H1 (cell line): Measurements from ENCODE around the gene KLHL8. TPM values are rescaled to one million over a fixed set of nuclear protein-coding genes. Genes with fewer than 3 reads are reported as not detected.

Experiments
- CTCF ChIA-PET: fragments of 300-600 bp; sonication (Branson Sonifier 250); formaldehyde crosslinking; loops from one replicate; lab custom pipeline; 2021; ENCODE audit not compliant: partially characterized antibody; lab: Charles Lee
- POLR2A ChIA-PET: fragments of 300-600 bp; sonication (Branson Sonifier 250); formaldehyde crosslinking; loops from one replicate; lab custom pipeline; 2021; ENCODE audit warnings: inconsistent platforms; ENCODE audit not compliant: partially characterized antibody; lab: Charles Lee
- DNase-seq, 2 experiments: peaks; one replicate each; pipeline versions ENCODE4 v3.0.0 to v3.0.0-alpha.2; 2010 to 2022; ENCODE audit warnings: low spot score in 2 of 2, low read depth in 1 of 2, mixed read lengths in 1 of 2
- FAIRE-seq: peaks from 2 replicates; lab custom pipeline; 2011; peaks lifted over from hg19 to GRCh38; lab: Jason Lieb, UNC
- H2AFZ ChIP-seq: 2 replicates; pipeline ENCODE4 v1.8.1; 2012; ENCODE audit warnings: low read length, inconsistent platforms
- H2AK5ac ChIP-seq: 2 replicates; pipeline ENCODE4 v1.6.1; 2013; ENCODE audit warnings: low read depth, low read length
- H2BK120ac ChIP-seq: replicated peaks from 2 replicates; pipeline ENCODE3; 2013; ENCODE audit warnings: low read depth, low read length, inconsistent platforms
- H2BK12ac ChIP-seq: 2 replicates; pipeline ENCODE4 v1.6.1; 2013; ENCODE audit warnings: low read depth, low read length
- H2BK15ac ChIP-seq: 2 replicates; pipeline ENCODE4 v1.6.1; 2013; ENCODE audit warnings: low read length
- H2BK20ac ChIP-seq: 2 replicates; pipeline ENCODE4 v1.6.1; 2013; ENCODE audit warnings: low read length
- H2BK5ac ChIP-seq: 2 replicates; pipeline ENCODE4 v1.6.1; 2013; ENCODE audit warnings: low read depth, low read length
- H3K14ac ChIP-seq: 2 replicates; pipeline ENCODE4 v1.6.1; 2013; ENCODE audit warnings: inconsistent platforms; ENCODE audit not compliant: insufficient read length
- H3K18ac ChIP-seq: 2 replicates; pipeline ENCODE4 v1.6.1; 2013; ENCODE audit warnings: low read length; ENCODE audit errors: extremely low read depth
- H3K23ac ChIP-seq: 2 replicates; pipeline ENCODE4 v1.6.1; 2013; ENCODE audit warnings: inconsistent platforms; ENCODE audit not compliant: insufficient read length
- H3K23me2 ChIP-seq: 2 replicates; pipeline ENCODE4 v1.6.1; 2013; ENCODE audit warnings: low read depth, low read length
- H3K27ac ChIP-seq: 2 replicates; pipeline ENCODE4 v1.6.1; 2011; ENCODE audit warnings: low read depth, low read length, inconsistent platforms
- H3K27me3 ChIP-seq, 4 experiments: replicated peaks in 1 of 4; 1 replicate in 1 of 4; 2 replicates in 3 of 4; pipeline versions ENCODE4 v1.6.1 to v1.8.1; 2011 to 2013; ENCODE audit warnings: low read length in 3 of 4, mild to moderate bottlenecking in 3 of 4, inconsistent platforms in 2 of 4, mixed read lengths in 2 of 4, moderate library complexity in 1 of 4; ENCODE audit not compliant: control insufficient read depth in 3 of 4, insufficient read depth in 3 of 4; ENCODE audit errors: extremely low read depth in 1 of 4
- H3K36me3 ChIP-seq, 4 experiments: 2 replicates each; pipeline versions ENCODE4 v1.6.1 to v1.8.1; 2011 to 2013; ENCODE audit warnings: mild to moderate bottlenecking in 4 of 4, low read length in 3 of 4, moderate library complexity in 2 of 4, control low read depth in 1 of 4, inconsistent platforms in 1 of 4; ENCODE audit not compliant: insufficient read depth in 4 of 4, control insufficient read depth in 2 of 4
- H3K4ac ChIP-seq: replicated peaks from 2 replicates; pipeline ENCODE3; 2013; ENCODE audit warnings: low read length, low read depth, mixed read lengths, inconsistent platforms; ENCODE audit not compliant: insufficient read length
- H3K4me1 ChIP-seq, 4 experiments: replicated peaks in 1 of 4; 1 replicate in 1 of 4; 2 replicates in 3 of 4; pipeline versions ENCODE4 v1.6.1 to v1.8.1; 2011 to 2013; ENCODE audit warnings: low read length in 3 of 4, inconsistent platforms in 2 of 4, mixed read lengths in 1 of 4; ENCODE audit not compliant: insufficient read depth in 4 of 4, control insufficient read depth in 3 of 4
- H3K4me2 ChIP-seq, 2 experiments: 2 replicates each; pipeline versions ENCODE4 v1.6.1 to v1.8.1; 2011 to 2013; ENCODE audit warnings: low read depth in 2 of 2, low read length in 2 of 2, control low read depth in 1 of 2, inconsistent platforms in 1 of 2, mild to moderate bottlenecking in 1 of 2; ENCODE audit not compliant: insufficient read depth in 1 of 2
- H3K4me3 ChIP-seq, 4 experiments: fragments of 200-600, 300-600 bp in 1 of 4; sonication (generic), shearing (Covaris generic), sonication (Bioruptor Twin) in 1 of 4; 2 replicates each; pipeline versions ENCODE4 v1.5.1 to v1.8.1; 2011 to 2016; ENCODE audit warnings: low read length in 4 of 4, low read depth in 3 of 4, control low read depth in 2 of 4, inconsistent platforms in 2 of 4, mild to moderate bottlenecking in 2 of 4, mixed read lengths in 1 of 4, moderate library complexity in 1 of 4; ENCODE audit not compliant: insufficient read depth in 2 of 4; ENCODE audit errors: extremely low read depth in 1 of 4
- H3K56ac ChIP-seq: replicated peaks from 2 replicates; pipeline ENCODE3; 2013; ENCODE audit warnings: low read depth, mild to moderate bottlenecking, mixed read lengths, low read length, inconsistent platforms; ENCODE audit not compliant: insufficient read length
- H3K79me1 ChIP-seq: 2 replicates; pipeline ENCODE4 v1.6.1; 2013; ENCODE audit warnings: low read depth, low read length, control low read depth
- H3K79me2 ChIP-seq, 2 experiments: 2 replicates each; pipeline versions ENCODE4 v1.6.1 to v1.8.1; 2012 to 2013; ENCODE audit warnings: low read length in 2 of 2, mild to moderate bottlenecking in 2 of 2, inconsistent platforms in 1 of 2; ENCODE audit not compliant: insufficient read depth in 2 of 2, control insufficient read depth in 1 of 2
- H3K9ac ChIP-seq, 4 experiments: replicated peaks in 1 of 4; 1 replicate in 1 of 4; 2 replicates in 3 of 4; pipeline versions ENCODE4 v1.6.1 to v1.8.1; 2011 to 2013; ENCODE audit warnings: low read depth in 3 of 4, low read length in 3 of 4, control low read depth in 2 of 4, mild to moderate bottlenecking in 2 of 4, moderate library complexity in 2 of 4, inconsistent platforms in 1 of 4; ENCODE audit errors: extremely low read depth in 1 of 4
- H3K9me3 ChIP-seq, 2 experiments: 2 replicates each; pipeline versions ENCODE4 v1.6.1 to v1.8.1; 2012 to 2013; ENCODE audit warnings: mild to moderate bottlenecking in 2 of 2, moderate library complexity in 2 of 2, control low read depth in 1 of 2, inconsistent platforms in 1 of 2, low read depth in 1 of 2, low read length in 1 of 2, mixed read lengths in 1 of 2; ENCODE audit not compliant: insufficient read depth in 2 of 2
- H4K20me1 ChIP-seq, 2 experiments: replicated peaks in 1 of 2; 2 replicates each; pipeline versions ENCODE3 to v1.8.1; 2011 to 2013; ENCODE audit warnings: inconsistent platforms in 2 of 2, low read length in 2 of 2, mild to moderate bottlenecking in 1 of 2; ENCODE audit not compliant: insufficient read depth in 2 of 2, control insufficient read depth in 1 of 2
- H4K5ac ChIP-seq: 2 replicates; pipeline ENCODE4 v1.6.1; 2013; ENCODE audit warnings: low read length, low read depth, mixed read lengths, inconsistent platforms; ENCODE audit not compliant: insufficient read length
- H4K8ac ChIP-seq: 2 replicates; pipeline ENCODE4 v1.8.0; 2013; ENCODE audit warnings: mild to moderate bottlenecking, moderate library complexity, low read length, inconsistent platforms; ENCODE audit not compliant: insufficient read depth; ENCODE audit errors: extremely low read depth
- H4K91ac ChIP-seq: replicated peaks from 2 replicates; pipeline ENCODE3; 2013; ENCODE audit warnings: low read length, mixed read lengths, inconsistent platforms; ENCODE audit not compliant: insufficient read length
- ATF2 ChIP-seq: IDR thresholded peaks from 2 replicates; pipeline ENCODE4 v1.6.1; 2012; ENCODE audit warnings: low read length, inconsistent platforms
- CBX8 ChIP-seq: fragments of 300-800, 300-1000 bp; sonication (generic); IDR thresholded peaks from 2 replicates; pipeline ENCODE4 v1.7.1; 2016; ENCODE audit warnings: low read depth, low read length, borderline replicate concordance
- CEBPB ChIP-seq: IDR thresholded peaks from 2 replicates; pipeline ENCODE4 v1.6.1; 2012; ENCODE audit warnings: low read depth, low read length
- CHD1 ChIP-seq: IDR thresholded peaks from 2 replicates; pipeline ENCODE4 v1.6.1; 2012; ENCODE audit warnings: low read depth, low read length, improper control_type of control experiment
- CHD2 ChIP-seq: IDR thresholded peaks from 2 replicates; pipeline ENCODE4 v1.6.1; 2012; ENCODE audit warnings: low read length, improper control_type of control experiment
- EZH2 ChIP-seq: fragments of 200-600 bp; sonication (generic); IDR thresholded peaks from 2 replicates; pipeline ENCODE4 v1.7.1; 2012; ENCODE audit warnings: low read depth, mild to moderate bottlenecking, moderate library complexity, low read length, inconsistent platforms; ENCODE audit not compliant: severe bottlenecking
- SRF ChIP-seq: IDR thresholded peaks from 2 replicates; pipeline ENCODE4 v1.6.1; 2011; ENCODE audit warnings: mild to moderate bottlenecking, low read depth, low read length, moderate library complexity
- TAF1 ChIP-seq: IDR thresholded peaks from 2 replicates; pipeline ENCODE4 v1.6.1; 2011; ENCODE audit warnings: mild to moderate bottlenecking, low read depth, low read length
- TAF7 ChIP-seq: optimal IDR thresholded peaks from 2 replicates; pipeline ENCODE3; 2011; ENCODE audit warnings: low read depth, mild to moderate bottlenecking, inconsistent platforms, low read length, moderate library complexity, borderline replicate concordance
- TBP ChIP-seq: IDR thresholded peaks from 2 replicates; pipeline ENCODE4 v1.6.1; 2011; ENCODE audit warnings: low read depth, low read length, improper control_type of control experiment
- WGBS, 2 experiments: shearing (Covaris generic) in 1 of 2; methylation state at CpG; one replicate each; pipeline versions ENCODE4 v1.1.6 to v1.1.7; 2013 to 2015; ENCODE audit warnings: low lambda C conversion rate in 2 of 2, mixed read lengths in 2 of 2, inconsistent platforms in 1 of 2, low coverage in 1 of 2, missing lambda C conversion rate in 1 of 2; ENCODE audit not compliant: insufficient replicate concordance in 2 of 2, insufficient coverage in 1 of 2, insufficient read length in 1 of 2; ENCODE audit errors: extremely low coverage in 1 of 2, missing lambda C conversion rate in 1 of 2; 5-methylcytosine and 5-hydroxymethylcytosine counted together
- polyA plus RNA-seq, 7 experiments: library from polyadenylated mRNA; depleted of rRNA in 3 of 7; stranded (reverse) in 5 of 7; unstranded in 2 of 7; fragments of >200 nt in 5 of 7; fragments of 200-250 nt in 2 of 7; gene quantifications; 1 replicate in 5 of 7; 2 replicates in 1 of 7; 4 replicates in 1 of 7; pipeline versions ENCODE4 v1.2.1 to v1.2.3, GENCODE V29; 2011 to 2013; ENCODE audit warnings: missing spikeins in 2 of 7, mixed read lengths in 2 of 7
- total RNA-seq: library from RNA; stranded (reverse); fragmentation: NEBNext Ultra II Directional; extraction: Animal tissue kit (Norgen Biotek cat#: 25700); gene quantifications from 2 replicates; pipeline ENCODE4 v1.2.1, GENCODE V29; 2021

Gene KLHL8
- total and polyA plus RNA-seq, 2 of the 8 experiments (the other 6 are each of a cell fraction or from before 2014, with no cell fraction given): 0.94 to 8.1 TPM

DNA sequence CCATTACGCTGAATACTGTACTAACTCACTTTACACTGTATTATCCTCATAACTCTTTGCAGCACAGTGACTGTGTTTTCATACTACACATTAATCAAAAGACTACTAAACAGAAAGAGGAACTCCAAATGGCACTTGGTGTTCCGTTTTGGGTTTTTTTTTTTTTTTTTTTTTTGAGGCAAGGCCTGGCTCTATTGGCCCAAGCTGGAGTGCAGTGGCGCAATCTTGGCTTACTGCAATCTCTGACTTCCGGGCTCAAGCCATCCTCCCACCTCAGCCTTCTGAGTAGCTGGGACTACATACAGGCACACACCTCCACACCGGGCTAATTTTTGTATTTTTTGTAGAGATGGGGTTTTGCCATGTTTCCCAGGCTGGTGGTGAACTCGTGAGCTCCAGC lies 10.7 kb downstream of the KLHL8 start:
- Histone ChIP-seq H3K27me3 (no peaks in the 10 kb centered on the region), H2BK12ac (no peak overlapping the region), H2BK20ac (no peak overlapping the region), H3K4ac (no peak overlapping the region), H3K27ac (no peak overlapping the region), H4K91ac (no peak overlapping the region), H3K9ac (no peak overlapping the region), H3K4me3 (no peak overlapping the region), H4K5ac (no peak overlapping the region), H3K36me3 (no peaks in the 10 kb centered on the region), H2BK15ac (no peak overlapping the region), H3K4me1 (no peaks in the 10 kb centered on the region), H3K23ac (no peak overlapping the region), H3K56ac (no peak overlapping the region), H2BK120ac (no peak overlapping the region), H4K20me1 (no peaks in the 10 kb centered on the region), H3K4me2 (no peak overlapping the region), H3K18ac (no peak overlapping the region), H3K79me1 (peaks cover 3% of the 10 kb centered on the region; the same call in 1 of the 2 replicates), H2AK5ac (no peak overlapping the region), H3K14ac (no peak overlapping the region), H2AFZ (no peak overlapping the region), H2BK5ac (no peak overlapping the region), H3K23me2 (no peaks in the 10 kb centered on the region), H3K79me2 (peaks cover 0 to 22% of the 10 kb centered on the region in 2 experiments; a peak in 1 of 4 replicates), H3K9me3 (no peaks in the 10 kb centered on the region), H4K8ac (no peak overlapping the region; the same call in 1 of the 2 replicates)
- no peak for FAIRE-seq
- TF ChIP-seq EZH2 (no peak), SRF (no peak), CEBPB (no peak), CBX8 (no peak), ATF2 (no peak), CHD1 (no peak), TBP (no peak), TAF7 (no peak), TAF1 (no peak), CHD2 (no peak)
- ChIA-PET CTCF (interaction anchor here (0.7 to 1.5 kb wide), 3 partner anchors 10 to 58 kb away, joined by 3 to 9 read pairs (median 3); no protein-coding TSS in a partner anchor), POLR2A (interaction anchor here (0.6 to 1.3 kb wide), 2 partner anchors 10 to 46 kb away, joined by 3 to 7 read pairs; no protein-coding TSS in a partner anchor)
- no peak for DNase-seq
- 94% methylated on average over 6 of the region's 6 CpGs; no CpG with 5 or more reads in 1 of the 2 experiments for WGBS, 2 experiments
